ENCODE measurements around the gene ZNF862.

ZNF862 gene

DNA sequence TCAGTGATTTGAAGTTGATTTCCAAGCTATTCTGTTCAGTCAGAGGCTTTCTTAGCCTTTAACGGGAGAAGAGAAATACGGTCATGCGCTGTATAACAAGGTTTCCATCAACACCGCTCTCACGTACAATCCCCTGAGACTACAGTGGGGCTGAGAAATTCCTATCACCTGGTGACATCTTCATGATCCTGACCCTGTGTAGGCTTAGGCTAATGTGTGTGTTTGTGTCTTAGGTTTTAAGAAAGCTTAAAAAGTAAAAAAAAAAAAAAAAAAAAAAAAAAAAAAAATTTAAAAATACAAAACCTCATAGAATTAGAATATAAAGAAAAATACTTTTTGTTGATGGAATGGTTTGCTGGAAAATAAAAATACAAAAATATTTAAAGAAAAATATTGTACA, 1.8 kb downstream of the ZNF862 start:
- no peak for ATAC-seq
- TF ChIP-seq, protein P1, sequence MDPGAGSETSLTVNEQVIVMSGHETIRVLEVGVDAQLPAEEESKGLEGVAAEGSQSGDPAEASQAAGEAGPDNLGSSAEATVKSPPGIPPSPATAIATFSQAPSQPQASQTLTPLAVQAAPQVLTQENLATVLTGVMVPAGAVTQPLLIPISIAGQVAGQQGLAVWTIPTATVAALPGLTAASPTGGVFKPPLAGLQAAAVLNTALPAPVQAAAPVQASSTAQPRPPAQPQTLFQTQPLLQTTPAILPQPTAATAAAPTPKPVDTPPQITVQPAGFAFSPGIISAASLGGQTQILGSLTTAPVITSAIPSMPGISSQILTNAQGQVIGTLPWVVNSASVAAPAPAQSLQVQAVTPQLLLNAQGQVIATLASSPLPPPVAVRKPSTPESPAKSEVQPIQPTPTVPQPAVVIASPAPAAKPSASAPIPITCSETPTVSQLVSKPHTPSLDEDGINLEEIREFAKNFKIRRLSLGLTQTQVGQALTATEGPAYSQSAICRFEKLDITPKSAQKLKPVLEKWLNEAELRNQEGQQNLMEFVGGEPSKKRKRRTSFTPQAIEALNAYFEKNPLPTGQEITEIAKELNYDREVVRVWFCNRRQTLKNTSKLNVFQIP (CRISPR knock-in tag; IDR thresholded peaks at IDR 0.05; ENCODE audit: borderline replicate concordance, low read depth) = no peak
- TF ChIP-seq, protein P2, sequence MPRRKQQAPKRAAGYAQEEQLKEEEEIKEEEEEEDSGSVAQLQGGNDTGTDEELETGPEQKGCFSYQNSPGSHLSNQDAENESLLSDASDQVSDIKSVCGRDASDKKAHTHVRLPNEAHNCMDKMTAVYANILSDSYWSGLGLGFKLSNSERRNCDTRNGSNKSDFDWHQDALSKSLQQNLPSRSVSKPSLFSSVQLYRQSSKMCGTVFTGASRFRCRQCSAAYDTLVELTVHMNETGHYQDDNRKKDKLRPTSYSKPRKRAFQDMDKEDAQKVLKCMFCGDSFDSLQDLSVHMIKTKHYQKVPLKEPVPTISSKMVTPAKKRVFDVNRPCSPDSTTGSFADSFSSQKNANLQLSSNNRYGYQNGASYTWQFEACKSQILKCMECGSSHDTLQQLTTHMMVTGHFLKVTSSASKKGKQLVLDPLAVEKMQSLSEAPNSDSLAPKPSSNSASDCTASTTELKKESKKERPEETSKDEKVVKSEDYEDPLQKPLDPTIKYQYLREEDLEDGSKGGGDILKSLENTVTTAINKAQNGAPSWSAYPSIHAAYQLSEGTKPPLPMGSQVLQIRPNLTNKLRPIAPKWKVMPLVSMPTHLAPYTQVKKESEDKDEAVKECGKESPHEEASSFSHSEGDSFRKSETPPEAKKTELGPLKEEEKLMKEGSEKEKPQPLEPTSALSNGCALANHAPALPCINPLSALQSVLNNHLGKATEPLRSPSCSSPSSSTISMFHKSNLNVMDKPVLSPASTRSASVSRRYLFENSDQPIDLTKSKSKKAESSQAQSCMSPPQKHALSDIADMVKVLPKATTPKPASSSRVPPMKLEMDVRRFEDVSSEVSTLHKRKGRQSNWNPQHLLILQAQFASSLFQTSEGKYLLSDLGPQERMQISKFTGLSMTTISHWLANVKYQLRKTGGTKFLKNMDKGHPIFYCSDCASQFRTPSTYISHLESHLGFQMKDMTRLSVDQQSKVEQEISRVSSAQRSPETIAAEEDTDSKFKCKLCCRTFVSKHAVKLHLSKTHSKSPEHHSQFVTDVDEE (CRISPR knock-in tag; IDR thresholded peaks at IDR 0.05) = no peak
- no peak for TF ChIP-seq ZFP30 (CRISPR knock-in tag; IDR thresholded peaks at IDR 0.05)
- TF ChIP-seq ISL1 (CRISPR knock-in tag; IDR thresholded peaks at IDR 0.05) = no peak
- no peak for TF ChIP-seq CSDC2 (CRISPR knock-in tag; IDR thresholded peaks at IDR 0.05)
- no peak for TF ChIP-seq GLIS3 (CRISPR knock-in tag; IDR thresholded peaks at IDR 0.05)
- no peak for TF ChIP-seq CSRNP3 (CRISPR knock-in tag; IDR thresholded peaks at IDR 0.05)
- TF ChIP-seq ZC3H10 (CRISPR knock-in tag; IDR thresholded peaks at IDR 0.05) = no peak
- no peak for TF ChIP-seq SNAI2 (CRISPR knock-in tag; IDR thresholded peaks at IDR 0.05)
- no peak for TF ChIP-seq OSR1 (CRISPR knock-in tag; IDR thresholded peaks at IDR 0.05)
- TF ChIP-seq ZNF70 (CRISPR knock-in tag; IDR thresholded peaks at IDR 0.05) = no peak
- TF ChIP-seq ZFP3 (CRISPR knock-in tag; IDR thresholded peaks at IDR 0.05) = no peak
- no peak for TF ChIP-seq ESRRG (CRISPR knock-in tag; IDR thresholded peaks at IDR 0.05)
- no peak for TF ChIP-seq ZNF8 (CRISPR knock-in tag; IDR thresholded peaks at IDR 0.05)
- no peak for TF ChIP-seq PPARA (CRISPR knock-in tag; IDR thresholded peaks at IDR 0.05; ENCODE audit: borderline replicate concordance)
- no peak for TF ChIP-seq ARNTL (CRISPR knock-in tag; IDR thresholded peaks at IDR 0.05; ENCODE audit: borderline replicate concordance, low read depth)
- no peak for TF ChIP-seq ZNF565 (CRISPR knock-in tag; conservative IDR thresholded peaks at IDR 0.05; ENCODE audit: low read depth)

- no peak for TF ChIP-seq TOX (CRISPR knock-in tag; IDR thresholded peaks at IDR 0.05; ENCODE audit: borderline replicate concordance)
- no peak for TF ChIP-seq PPARA (CRISPR knock-in tag; IDR thresholded peaks at IDR 0.05; ENCODE audit: borderline replicate concordance)
- TF ChIP-seq BACH2 (CRISPR knock-in tag; IDR thresholded peaks at IDR 0.05; ENCODE audit: borderline replicate concordance) = no peak
- TF ChIP-seq ZC3H10 (CRISPR knock-in tag; IDR thresholded peaks at IDR 0.05) = no peak
- TF ChIP-seq CREB5 (CRISPR knock-in tag; IDR thresholded peaks at IDR 0.05; ENCODE audit: low read depth) = no peak
- no peak for TF ChIP-seq CSDC2 (CRISPR knock-in tag; IDR thresholded peaks at IDR 0.05)
- no peak for TF ChIP-seq ESRRG (CRISPR knock-in tag; IDR thresholded peaks at IDR 0.05)
- no peak for TF ChIP-seq ZNF8 (CRISPR knock-in tag; IDR thresholded peaks at IDR 0.05)
- no peak for TF ChIP-seq TCF4 (CRISPR knock-in tag; IDR thresholded peaks at IDR 0.05; ENCODE audit: borderline replicate concordance)
- no peak for TF ChIP-seq CSRNP3 (CRISPR knock-in tag; IDR thresholded peaks at IDR 0.05)
- ATAC-seq = no peak
Observed at GRCh38 chr7:149843566-149843965, 5.4 kb downstream of the ZNF862 start.

GRCh38 chr7:149844445-149844844, 6.3 kb downstream of the ZNF862 start:
- ATAC-seq = no peak
- TF ChIP-seq CSDC2 (CRISPR knock-in tag; IDR thresholded peaks at IDR 0.05) (no peak), OSR1 (CRISPR knock-in tag; IDR thresholded peaks at IDR 0.05) (no peak), CREB5 (CRISPR knock-in tag; IDR thresholded peaks at IDR 0.05; ENCODE audit: low read depth) (no peak), ZFP3 (CRISPR knock-in tag; IDR thresholded peaks at IDR 0.05) (no peak), ZNF8 (CRISPR knock-in tag; IDR thresholded peaks at IDR 0.05) (no peak), ARNTL (CRISPR knock-in tag; IDR thresholded peaks at IDR 0.05; ENCODE audit: borderline replicate concordance, low read depth) (no peak)

All from SK-N-SH treated with all-trans-retinoic acid at 6 μM for 48 hours (cell line).